ENCODE data around the gene RAB3C.

Gene RAB3C

GRCh38 chr5:58739051-58739450, 156.2 kb downstream of the RAB3C start:
- no peak overlapping the region for H3K27ac ChIP-seq
- TF ChIP-seq ZFX (IDR thresholded peaks at IDR 0.05) (no peak), CTCF (conservative IDR thresholded peaks at IDR 0.05) (no peak)

GRCh38 chr5:58740956-58741355, 158.1 kb downstream of the RAB3C start:
- H3K27ac ChIP-seq, result no peak overlapping the region
- no peak for TF ChIP-seq CTCF (conservative IDR thresholded peaks at IDR 0.05)
- TF ChIP-seq ZFX (IDR thresholded peaks at IDR 0.05), result no peak

DNA sequence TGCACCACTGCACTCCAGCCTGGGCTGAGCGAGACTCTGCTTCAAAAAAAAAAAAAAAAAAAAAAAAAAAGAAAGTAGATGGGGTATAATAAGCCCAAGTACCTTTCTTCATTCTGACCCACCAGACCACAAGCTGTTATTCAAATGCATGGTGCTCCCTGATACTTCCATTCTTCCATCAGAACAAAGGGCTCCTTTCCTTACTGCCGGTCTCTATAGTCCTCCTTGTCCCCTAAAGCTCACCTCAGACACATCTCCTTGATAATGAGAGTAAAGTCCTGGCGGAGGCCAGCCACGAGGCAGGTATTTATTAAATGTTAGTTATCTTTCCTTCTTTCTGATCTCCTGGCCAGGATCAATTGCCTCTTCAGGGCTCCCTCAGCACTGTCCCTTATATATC, 162.5 kb downstream of the RAB3C start:
- H3K27ac ChIP-seq, result no peak overlapping the region
- no peak for TF ChIP-seq ZFX (IDR thresholded peaks at IDR 0.05)
- TF ChIP-seq CTCF (conservative IDR thresholded peaks at IDR 0.05), result no peak

GRCh38 chr5:58746321-58746720, 163.4 kb downstream of the RAB3C start:
- no peak overlapping the region for H3K27ac ChIP-seq
- TF ChIP-seq ZFX (IDR thresholded peaks at IDR 0.05), result no peak
- TF ChIP-seq CTCF (conservative IDR thresholded peaks at IDR 0.05), result no peak

DNA sequence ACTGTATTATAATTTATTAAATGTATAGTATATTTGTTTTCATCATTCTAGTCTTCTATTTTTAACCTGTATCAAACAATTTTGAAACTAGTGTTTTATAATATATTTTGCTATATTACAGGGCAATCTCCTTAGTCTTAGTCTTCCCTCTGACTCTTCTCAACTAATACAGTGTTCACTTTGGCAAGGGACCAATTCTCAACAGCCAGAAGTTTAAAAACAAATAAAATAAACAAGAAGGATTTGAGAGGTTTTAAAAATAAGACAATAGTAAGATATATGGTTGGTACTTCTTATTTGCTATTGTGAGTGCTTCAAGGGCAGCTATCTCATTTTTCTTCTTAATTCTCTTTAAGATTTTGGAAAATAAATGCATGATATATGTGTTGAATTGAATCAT, 167.2 kb downstream of the RAB3C start:
- H3K27ac ChIP-seq, result no peak overlapping the region
- TF ChIP-seq ZFX (IDR thresholded peaks at IDR 0.05), result no peak
- TF ChIP-seq CTCF (conservative IDR thresholded peaks at IDR 0.05), result no peak

- TF ChIP-seq ZFX (IDR thresholded peaks at IDR 0.05) (no peak), CTCF (conservative IDR thresholded peaks at IDR 0.05) (no peak)
- H3K27ac ChIP-seq, result no peak overlapping the region
Observed at GRCh38 chr5:58751222-58751837, 168.5 kb downstream of the RAB3C start.

- H3K27ac ChIP-seq, result no peak overlapping the region
- no peak for TF ChIP-seq CTCF (conservative IDR thresholded peaks at IDR 0.05)
- TF ChIP-seq ZFX (IDR thresholded peaks at IDR 0.05), result no peak
Observed at GRCh38 chr5:58752104-58752503, 169.2 kb downstream of the RAB3C start.
